ENCODE data around the gene ADIG.

ADIG gene

GRCh38 chr20:38581013-38581412 lies at the start of gene ADIG:
Gene ADIG, plus strand, starts transcription at chr20:38581197. Its CDS starts 54 bp downstream, at chr20:38581251.
- no peak for DNase-seq (ENCODE audit: low read depth in 2 of 2)

GRCh38 chr20:38534756-38535155 lies 46.2 kb upstream of the ADIG start:
- no peak for DNase-seq (ENCODE audit: low read depth in 2 of 2)

GRCh38 chr20:38536310-38536709 lies 44.7 kb upstream of the ADIG start:
- peak; percentile 5 to 10 for DNase-seq (ENCODE audit: low read depth in 2 of 2)

- no peak for DNase-seq (ENCODE audit: low read depth in 2 of 2)
Measured at GRCh38 chr20:38537176-38537575, 43.8 kb upstream of the ADIG start.

- no peak for DNase-seq (ENCODE audit: low read depth in 2 of 2)
Measured at GRCh38 chr20:38538789-38539188, 42.2 kb upstream of the ADIG start.

GRCh38 chr20:38543014-38543906 lies 37.7 kb upstream of the ADIG start:
- DNase-seq (ENCODE audit: low read depth in 2 of 2) = no peak

- no peak for DNase-seq (ENCODE audit: low read depth in 2 of 2)
Measured at GRCh38 chr20:38545771-38546170, 35.2 kb upstream of the ADIG start.

- no peak for DNase-seq (ENCODE audit: low read depth in 2 of 2)
Measured at GRCh38 chr20:38547288-38548085, 33.5 kb upstream of the ADIG start.

- no peak for DNase-seq (ENCODE audit: low read depth in 2 of 2)
Measured at GRCh38 chr20:38548356-38549083, 32.5 kb upstream of the ADIG start.

- no peak for DNase-seq (ENCODE audit: low read depth in 2 of 2)
Measured at GRCh38 chr20:38550274-38550673, 30.7 kb upstream of the ADIG start.

- DNase-seq (ENCODE audit: low read depth in 2 of 2) = no peak
Measured at GRCh38 chr20:38551056-38551626, 29.9 kb upstream of the ADIG start.

- DNase-seq (ENCODE audit: low read depth in 2 of 2) = no peak
Measured at GRCh38 chr20:38554986-38555385, 26.0 kb upstream of the ADIG start.

GRCh38 chr20:38555395-38555794 lies 25.6 kb upstream of the ADIG start:
- no peak for DNase-seq (ENCODE audit: low read depth in 2 of 2)

GRCh38 chr20:38557174-38557573 lies 23.8 kb upstream of the ADIG start:
- DNase-seq (ENCODE audit: low read depth in 2 of 2) = no peak

GRCh38 chr20:38558596-38559360 lies 22.2 kb upstream of the ADIG start:
- no peak for DNase-seq (ENCODE audit: low read depth in 2 of 2)

- DNase-seq (ENCODE audit: low read depth in 2 of 2) = peak; percentile 5
Measured at GRCh38 chr20:38559764-38560163, 21.2 kb upstream of the ADIG start.

GRCh38 chr20:38563802-38564431 lies 17.1 kb upstream of the ADIG start:
- no peak for DNase-seq (ENCODE audit: low read depth in 2 of 2)

- DNase-seq (ENCODE audit: low read depth in 2 of 2) = no peak
Measured at GRCh38 chr20:38564680-38565079, 16.3 kb upstream of the ADIG start.

GRCh38 chr20:38566036-38566598 lies 14.9 kb upstream of the ADIG start:
- no peak for DNase-seq (ENCODE audit: low read depth in 2 of 2)

Measured in fibroblast of skin of left quadriceps (primary cell).